Osteoblast (primary cell): ENCODE data around the gene ATP5F1A. TPM values are rescaled to one million over a fixed set of nuclear protein-coding genes. Genes with fewer than 3 reads are reported as not detected.

Source experiments
- DNase-seq: peaks from one replicate; pipeline ENCODE4 v3.0.0; 2011; ENCODE audit warnings: low spot score, mixed read lengths; ENCODE audit not compliant: insufficient read length; ENCODE audit errors: missing footprints
- H2AFZ ChIP-seq: 2 replicates; pipeline ENCODE4 v1.6.0; 2011; ENCODE audit warnings: mild to moderate bottlenecking, low read length
- H3K27ac ChIP-seq: 2 replicates; pipeline ENCODE4 v1.5.1; 2011; ENCODE audit warnings: mild to moderate bottlenecking, low read depth, low read length, moderate library complexity
- H3K27me3 ChIP-seq: 2 replicates; pipeline ENCODE4 v1.6.0; 2012; ENCODE audit warnings: mild to moderate bottlenecking, control low read depth, inconsistent platforms, low read length, moderate library complexity; ENCODE audit not compliant: insufficient read depth
- H3K36me3 ChIP-seq: 2 replicates; pipeline ENCODE4 v1.5.1; 2011; ENCODE audit warnings: mild to moderate bottlenecking, low read length, control low read depth, moderate library complexity; ENCODE audit not compliant: insufficient read depth
- H3K4me1 ChIP-seq: 2 replicates; pipeline ENCODE4 v1.5.1; 2011; ENCODE audit warnings: mild to moderate bottlenecking, low read length, control low read depth, moderate library complexity; ENCODE audit not compliant: insufficient read depth
- H3K4me2 ChIP-seq: 2 replicates; pipeline ENCODE4 v1.6.0; 2011; ENCODE audit warnings: mild to moderate bottlenecking, low read length; ENCODE audit not compliant: insufficient read depth
- H3K4me3 ChIP-seq: fragments of 200-600 bp; sonication (generic); 3 replicates; pipeline ENCODE4 v1.5.1; 2012; ENCODE audit warnings: mild to moderate bottlenecking, low read length, inconsistent platforms; ENCODE audit not compliant: insufficient read depth
- H3K79me2 ChIP-seq: 2 replicates; pipeline ENCODE4 v1.6.0; 2012; ENCODE audit warnings: mild to moderate bottlenecking, low read length, control low read depth, inconsistent platforms; ENCODE audit not compliant: insufficient read depth
- H3K9me3 ChIP-seq: 2 replicates; pipeline ENCODE4 v1.5.1; 2011; ENCODE audit warnings: low read depth, low read length, control low read depth
- H4K20me1 ChIP-seq: 2 replicates; pipeline ENCODE4 v1.6.0; 2012; ENCODE audit warnings: mild to moderate bottlenecking, low read length, control low read depth; ENCODE audit not compliant: insufficient read depth
- CTCF ChIP-seq: IDR thresholded peaks from 2 replicates; pipeline ENCODE4 v1.5.1; 2011; ENCODE audit warnings: mild to moderate bottlenecking, low read depth, low read length, moderate library complexity; ENCODE audit errors: extremely low read depth
- total RNA-seq: library from RNA; depleted of rRNA; stranded (reverse); fragments of >200 nt; gene quantifications from 2 replicates; pipeline ENCODE4 v1.2.3, GENCODE V29; 2012

Gene ATP5F1A
- total RNA-seq, 1 donor = 578 TPM

- peak; percentile 5 for DNase-seq
- no peak overlapping the region for H3K27ac ChIP-seq
- H3K4me2 ChIP-seq = no peak overlapping the region
- peaks cover under 1% of the 10 kb centered on the region for H3K4me1 ChIP-seq
- no peaks in the 10 kb centered on the region for H3K9me3 ChIP-seq
- H3K4me3 ChIP-seq = no peak overlapping the region
- H3K27me3 ChIP-seq = no peaks in the 10 kb centered on the region
- no peak for TF ChIP-seq CTCF
- H3K36me3 ChIP-seq = peaks cover 6% of the 10 kb centered on the region
- H2AFZ ChIP-seq = no peak overlapping the region
- peaks cover 3% of the 10 kb centered on the region for H3K79me2 ChIP-seq
- H4K20me1 ChIP-seq = no peaks in the 10 kb centered on the region
Observed at GRCh38 chr18:46110406-46110805, 12.3 kb upstream of the ATP5F1A start.

- Histone ChIP-seq H3K4me2 (no peak overlapping the region), H3K27ac (no peak overlapping the region), H3K9me3 (no peaks in the 10 kb centered on the region), H3K27me3 (no peaks in the 10 kb centered on the region), H3K36me3 (peaks cover 2% of the 10 kb centered on the region), H3K4me1 (peaks cover 7% of the 10 kb centered on the region), H3K79me2 (peaks cover 8% of the 10 kb centered on the region), H4K20me1 (no peaks in the 10 kb centered on the region), H2AFZ (no peak overlapping the region), H3K4me3 (no peak overlapping the region)
- DNase-seq = no peak
- TF ChIP-seq CTCF = no peak
Observed at GRCh38 chr18:46109386-46109785, 11.3 kb upstream of the ATP5F1A start.

- no peaks in the 10 kb centered on the region for H3K36me3 ChIP-seq
Observed at GRCh38 chr18:46104128-46104911, 6.2 kb upstream of the ATP5F1A start, which contains the start of gene HAUS1. TSS of gene HAUS1 (plus strand) at chr18:46104385. CDS start at chr18:46104412, 27 bp downstream.

More at GRCh38 chr18:46104128-46104911, 6.2 kb upstream of the ATP5F1A start, which contains the start of gene HAUS1:
- peak; percentile 96 for DNase-seq
- peaks cover 11% of the 10 kb centered on the region for H3K4me1 ChIP-seq
- H3K4me3 ChIP-seq = peak within 1 kb of the TSS; percentile 97
- no peaks in the 10 kb centered on the region for H3K27me3 ChIP-seq
- H3K27ac ChIP-seq = peak within 1 kb of the TSS; percentile 73
- peaks cover 8% of the 10 kb centered on the region for H3K79me2 ChIP-seq
- TF ChIP-seq CTCF = no peak
- peak within 1 kb of the TSS; percentile 95 for H3K4me2 ChIP-seq
- H2AFZ ChIP-seq = peak within 1 kb of the TSS; percentile 100
- no peaks in the 10 kb centered on the region for H4K20me1 ChIP-seq
- no peaks in the 10 kb centered on the region for H3K9me3 ChIP-seq
